Measurements from ENCODE around the gene CTBS. TPM values are rescaled to one million over a fixed set of nuclear protein-coding genes. Genes with fewer than 3 reads are reported as not detected.
"Not testable (repeated sequence)": the region's sequence is repeated elsewhere in the genome, so short reads cannot be mapped to it uniquely, and the experiment has no call there.

The CTBS gene
- total RNA-seq, 4 donors from 2014 or later, result 3.8 to 25.7 (median 16.2) TPM

DNA sequence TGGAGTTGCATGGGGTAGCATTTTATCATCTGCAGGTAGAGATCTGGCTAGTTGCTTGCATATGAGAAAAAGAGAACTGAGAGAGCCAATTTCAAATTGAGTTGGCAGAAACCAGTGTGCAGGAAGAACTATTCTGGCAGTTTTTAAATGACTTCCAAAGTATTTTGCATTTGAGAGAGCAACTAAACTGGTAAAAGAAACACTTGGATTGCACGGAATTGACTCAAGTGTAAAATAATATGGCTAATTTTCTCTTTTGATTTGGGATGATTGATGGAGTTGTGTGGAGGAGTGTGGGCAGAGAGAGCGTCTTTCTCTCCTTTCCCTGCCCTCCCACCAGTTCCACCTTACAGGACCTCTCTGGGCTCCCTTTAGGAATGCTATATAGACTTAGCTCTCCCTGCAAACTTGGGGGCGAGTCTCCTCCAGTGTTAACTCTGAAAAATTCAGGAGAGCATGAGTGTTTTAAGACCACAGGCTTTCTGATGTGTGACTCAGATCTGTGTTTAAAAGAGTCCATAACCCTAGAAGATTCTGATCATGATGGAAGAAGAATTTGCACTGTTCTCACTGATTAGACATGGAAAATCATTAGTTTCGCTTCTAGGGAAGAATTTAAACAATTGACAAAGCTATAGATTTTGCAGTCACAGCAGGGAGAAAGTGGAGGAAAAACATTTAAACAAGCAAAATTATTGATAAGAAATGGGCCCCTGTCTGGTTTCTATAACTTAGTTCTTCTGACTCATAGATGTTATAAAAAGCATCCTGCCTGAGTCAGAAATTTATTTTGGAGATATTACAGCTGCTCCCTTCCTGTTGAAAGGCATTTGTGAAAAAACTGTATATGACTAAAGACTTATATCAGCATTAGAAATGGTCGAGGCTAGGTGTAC, 24.9 kb upstream of the CTBS start:
- no peaks in the 10 kb centered on the region for H3K36me3 ChIP-seq
- TF ChIP-seq, protein P1, sequence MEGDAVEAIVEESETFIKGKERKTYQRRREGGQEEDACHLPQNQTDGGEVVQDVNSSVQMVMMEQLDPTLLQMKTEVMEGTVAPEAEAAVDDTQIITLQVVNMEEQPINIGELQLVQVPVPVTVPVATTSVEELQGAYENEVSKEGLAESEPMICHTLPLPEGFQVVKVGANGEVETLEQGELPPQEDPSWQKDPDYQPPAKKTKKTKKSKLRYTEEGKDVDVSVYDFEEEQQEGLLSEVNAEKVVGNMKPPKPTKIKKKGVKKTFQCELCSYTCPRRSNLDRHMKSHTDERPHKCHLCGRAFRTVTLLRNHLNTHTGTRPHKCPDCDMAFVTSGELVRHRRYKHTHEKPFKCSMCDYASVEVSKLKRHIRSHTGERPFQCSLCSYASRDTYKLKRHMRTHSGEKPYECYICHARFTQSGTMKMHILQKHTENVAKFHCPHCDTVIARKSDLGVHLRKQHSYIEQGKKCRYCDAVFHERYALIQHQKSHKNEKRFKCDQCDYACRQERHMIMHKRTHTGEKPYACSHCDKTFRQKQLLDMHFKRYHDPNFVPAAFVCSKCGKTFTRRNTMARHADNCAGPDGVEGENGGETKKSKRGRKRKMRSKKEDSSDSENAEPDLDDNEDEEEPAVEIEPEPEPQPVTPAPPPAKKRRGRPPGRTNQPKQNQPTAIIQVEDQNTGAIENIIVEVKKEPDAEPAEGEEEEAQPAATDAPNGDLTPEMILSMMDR (IDR thresholded peaks at IDR 0.05), result no peak
- TF ChIP-seq POLR2A (IDR thresholded peaks at IDR 0.05), result no peak
- TF ChIP-seq POLR2AphosphoS5 (IDR thresholded peaks at IDR 0.05), result no peak
- no peak for TF ChIP-seq EP300 (IDR thresholded peaks at IDR 0.05; ENCODE audit: low read depth)
- H3K27ac ChIP-seq, result peak overlapping the region in 3 of 4 donors; percentile 2 to 58 (median 17)
- H3K4me1 ChIP-seq, result peaks cover 0 to 9% (median 0%) of the 10 kb centered on the region in 4 donors
- intact Hi-C loops (cut with DNase I; ENCODE audit: low total_unique reads), result no loop called here
- DNase-seq, result no peak
- in situ Hi-C loops (cut with MboI; ENCODE audit: low pct_ligation_motif_present in 1 of 4, low pct_unique_long_range_greater_than_20kb in 1 of 4, low sequenced_read_pairs in 3 of 4), result no loop called here
- H3K27me3 ChIP-seq, result no peaks in the 10 kb centered on the region
- no peaks in the 10 kb centered on the region for H3K9me3 ChIP-seq
- no peak overlapping the region for H3K4me3 ChIP-seq
- 47 to 79% methylated on average over 3 to 5 of the region's 5 CpGs for WGBS, 2 donors (ENCODE audit: low coverage in 1 of 2)

DNA sequence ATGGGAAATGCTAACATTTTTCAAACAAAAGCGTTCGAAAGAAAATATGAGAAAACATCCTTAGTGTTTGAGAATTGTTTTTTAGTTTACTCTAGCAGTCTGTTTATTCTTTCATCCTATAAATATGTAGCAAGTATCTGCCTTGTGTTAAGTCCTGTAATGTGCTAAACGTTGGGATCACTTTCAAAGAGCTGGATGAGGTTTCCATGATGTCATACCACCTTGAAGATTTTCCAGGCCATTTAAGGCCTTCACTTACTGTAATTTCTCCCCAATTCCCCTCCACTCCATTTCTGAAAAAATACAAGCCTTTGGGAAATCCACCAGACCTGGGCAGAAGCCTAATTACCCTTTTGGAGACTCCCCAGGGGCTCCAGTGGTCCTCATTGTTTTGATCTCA, 24.2 kb upstream of the CTBS start:
- intact Hi-C loops (cut with DNase I; ENCODE audit: low total_unique reads), result no loop called here
- 68 to 70% methylated on average over 3 of the region's 3 CpGs for WGBS, 2 donors (ENCODE audit: low coverage in 1 of 2)
- no peak for TF ChIP-seq POLR2A (IDR thresholded peaks at IDR 0.05)
- TF ChIP-seq POLR2AphosphoS5 (IDR thresholded peaks at IDR 0.05), result peak in 1 of 3 donors; percentile 29
- TF ChIP-seq EP300 (IDR thresholded peaks at IDR 0.05; ENCODE audit: low read depth), result no peak
- in situ Hi-C loops (cut with MboI; ENCODE audit: low pct_ligation_motif_present in 1 of 4, low pct_unique_long_range_greater_than_20kb in 1 of 4, low sequenced_read_pairs in 3 of 4), result no loop called here
- no peaks in the 10 kb centered on the region for H3K36me3 ChIP-seq
- H3K4me1 ChIP-seq, result peaks cover 0 to 7% (median 0%) of the 10 kb centered on the region in 4 donors
- H3K4me3 ChIP-seq, result no peak overlapping the region
- no peaks in the 10 kb centered on the region for H3K9me3 ChIP-seq
- no peak for DNase-seq
- H3K27ac ChIP-seq, result peak overlapping the region in 1 of 4 donors; percentile 6
- H3K27me3 ChIP-seq, result no peaks in the 10 kb centered on the region

DNA sequence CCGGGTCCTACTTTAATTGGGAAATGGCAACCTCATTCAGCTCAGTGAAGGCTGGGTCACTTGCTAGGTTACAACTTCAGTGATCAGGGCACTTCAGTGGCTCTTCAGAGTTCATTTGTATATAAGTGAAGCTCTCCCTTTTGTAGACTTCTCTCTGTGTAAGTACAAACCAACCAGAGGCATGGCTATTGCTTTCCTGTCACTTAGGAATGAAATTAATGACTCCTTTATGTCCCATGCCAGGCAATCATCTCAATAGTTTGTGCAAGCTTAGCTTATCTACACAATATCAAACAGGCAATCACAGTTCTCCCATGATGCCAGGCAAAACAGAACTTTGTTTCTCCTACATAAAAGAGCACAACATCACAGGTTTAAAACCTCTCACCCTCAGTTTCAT, 22.8 kb upstream of the CTBS start:
- 89 to 100% methylated on average over 1 of the region's 1 CpG for WGBS, 2 donors (ENCODE audit: low coverage in 1 of 2)
- Histone ChIP-seq H3K4me1 (peaks cover 0 to 5% (median 0%) of the 10 kb centered on the region in 4 donors), H3K9me3 (no peaks in the 10 kb centered on the region), H3K36me3 (no peaks in the 10 kb centered on the region), H3K27ac (no peak overlapping the region), H3K4me3 (no peak overlapping the region), H3K27me3 (no peaks in the 10 kb centered on the region)
- in situ Hi-C loops (cut with MboI; ENCODE audit: low pct_ligation_motif_present in 1 of 4, low pct_unique_long_range_greater_than_20kb in 1 of 4, low sequenced_read_pairs in 3 of 4), result no loop called here
- intact Hi-C loops (cut with DNase I; ENCODE audit: low total_unique reads), result no loop called here
- DNase-seq, result no peak
- no peak for TF ChIP-seq POLR2A (IDR thresholded peaks at IDR 0.05)
- TF ChIP-seq POLR2AphosphoS5 (IDR thresholded peaks at IDR 0.05), result no peak
- TF ChIP-seq, protein P1 (IDR thresholded peaks at IDR 0.05), result no peak
- no peak for TF ChIP-seq EP300 (IDR thresholded peaks at IDR 0.05; ENCODE audit: low read depth)

DNA sequence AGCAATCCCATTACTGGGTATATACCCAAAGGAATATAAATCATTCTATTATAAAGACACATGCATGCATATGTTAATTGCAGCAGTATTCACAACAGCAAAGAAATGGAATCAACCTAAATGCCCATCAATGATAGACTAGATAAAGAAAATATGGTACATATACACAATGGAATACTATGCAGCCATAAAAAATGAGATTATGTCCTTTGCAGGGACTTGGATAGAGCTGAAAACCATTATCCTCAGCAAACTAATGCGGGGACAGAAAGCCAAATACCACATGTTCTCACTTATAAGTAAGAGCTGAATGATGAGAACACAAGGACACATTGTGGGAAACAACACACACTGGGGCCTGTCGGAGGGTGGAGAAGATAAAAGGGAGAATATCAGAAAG, 20.7 kb upstream of the CTBS start:
- H3K4me1 ChIP-seq; intact Hi-C loops (cut with DNase I; ENCODE audit: low total_unique reads); H3K36me3 ChIP-seq; H3K9me3 ChIP-seq; H3K27me3 ChIP-seq; H3K4me3 ChIP-seq; in situ Hi-C loops (cut with MboI; ENCODE audit: low pct_ligation_motif_present in 1 of 4, low pct_unique_long_range_greater_than_20kb in 1 of 4, low sequenced_read_pairs in 3 of 4); H3K27ac ChIP-seq; DNase-seq: not testable (repeated sequence)
- WGBS, 2 donors (ENCODE audit: low coverage in 1 of 2), result 94 to 98% methylated on average over 2 of the region's 2 CpGs

DNA sequence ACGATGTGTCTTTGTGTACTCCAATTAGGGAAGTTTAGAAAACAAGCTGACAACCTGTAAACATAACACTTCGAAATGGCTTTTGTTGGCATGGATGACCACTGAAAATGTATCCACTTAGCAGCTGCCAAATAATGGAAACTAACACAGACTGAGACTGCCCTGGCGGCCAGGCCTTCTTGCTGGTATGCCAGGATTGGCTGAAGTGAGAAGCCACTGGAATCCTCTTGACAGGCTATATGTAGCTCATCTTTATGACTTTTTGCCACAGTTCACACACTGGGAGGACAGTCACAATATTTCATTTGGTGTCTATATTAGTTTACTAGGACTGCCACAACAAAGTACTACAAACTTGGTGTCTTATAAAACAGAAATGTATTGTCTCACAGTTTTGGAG, 12.9 kb upstream of the CTBS start:
- Histone ChIP-seq H3K27ac (no peak overlapping the region), H3K27me3 (no peaks in the 10 kb centered on the region), H3K4me3 (no peak overlapping the region), H3K4me1 (no peaks in the 10 kb centered on the region), H3K36me3 (no peaks in the 10 kb centered on the region), H3K9me3 (no peaks in the 10 kb centered on the region)
- WGBS, 2 donors (ENCODE audit: low coverage in 1 of 2), result 43 to 74% methylated on average over 2 to 3 of the region's 3 CpGs
- TF ChIP-seq, protein P1 (IDR thresholded peaks at IDR 0.05), result no peak
- no peak for TF ChIP-seq EP300 (IDR thresholded peaks at IDR 0.05; ENCODE audit: low read depth)
- TF ChIP-seq POLR2AphosphoS5 (IDR thresholded peaks at IDR 0.05), result no peak
- TF ChIP-seq POLR2A (IDR thresholded peaks at IDR 0.05), result no peak
- in situ Hi-C loops (cut with MboI; ENCODE audit: low pct_ligation_motif_present in 1 of 4, low pct_unique_long_range_greater_than_20kb in 1 of 4, low sequenced_read_pairs in 3 of 4), result no loop called here
- intact Hi-C loops (cut with DNase I; ENCODE audit: low total_unique reads), result no loop called here
- no peak for DNase-seq
